B cell (primary cell): ENCODE data around the gene CD79A. TPM values are rescaled to one million over a fixed set of nuclear protein-coding genes. Genes with fewer than 3 reads are reported as not detected.

ENCODE experiments used
- ATAC-seq: fragments of 200-7000 bp; cut with Tn5 transposase; one replicate; pipeline ENCODE4 v1.10.0; 2021; ENCODE audit warnings: low read depth, mild to moderate bottlenecking, moderate number of reproducible peaks, moderate library complexity
- CTCF ChIA-PET: fragments of 350-600 bp; sonication (Branson Sonifier 250); formaldehyde crosslinking; loops from one replicate; lab custom pipeline; 2021; ENCODE audit warnings: antibody characterized with exemption, inconsistent platforms; lab: Charles Lee
- POLR2A ChIA-PET: fragments of 350-600 bp; sonication (Branson Sonifier 250); formaldehyde crosslinking; loops from one replicate; lab custom pipeline; 2021; ENCODE audit warnings: antibody characterized with exemption; lab: Charles Lee
- DNase-seq: peaks from one replicate; pipeline ENCODE4 v3.0.0; 2013
- H2AFZ ChIP-seq: 2 replicates; pipeline ENCODE4 v1.6.1; 2012; ENCODE audit warnings: mild to moderate bottlenecking, low read depth, low read length; ENCODE audit not compliant: insufficient read depth, poor library complexity, severe bottlenecking
- H3K27ac ChIP-seq, 2 donors: 1 replicate in 1 of 2; 2 replicates in 1 of 2; pipeline ENCODE4 v1.5.1; 2012 to 2013; ENCODE audit warnings: low read length in 2 of 2, mild to moderate bottlenecking in 2 of 2, moderate library complexity in 1 of 2
- H3K27me3 ChIP-seq, 4 experiments: fragments of 200-600 bp in 1 of 4; sonication (generic) in 1 of 4; replicated peaks in 1 of 4; 1 replicate in 2 of 4; 2 replicates in 2 of 4; pipeline versions ENCODE4 v1.6.1 to v1.7.0; 2013 to 2016; ENCODE audit warnings: low read length in 3 of 4, mild to moderate bottlenecking in 2 of 4, mixed read lengths in 1 of 4, moderate library complexity in 1 of 4; ENCODE audit not compliant: insufficient read depth in 4 of 4, control insufficient read depth in 3 of 4; ENCODE audit errors: control extremely low read depth in 1 of 4
- H3K36me3 ChIP-seq, 2 experiments: replicated peaks in 1 of 2; 1 replicate in 1 of 2; 2 replicates in 1 of 2; pipeline versions ENCODE4 v1.6.1 to v1.7.1; 2013; ENCODE audit warnings: low read length in 1 of 2; ENCODE audit not compliant: insufficient read depth in 2 of 2, control insufficient read depth in 1 of 2; ENCODE audit errors: control extremely low read depth in 1 of 2, extremely low read depth in 1 of 2
- H3K4me1 ChIP-seq, 2 donors: fragments of 200-600 bp in 1 of 2; sonication (generic) in 1 of 2; 1 replicate in 1 of 2; 2 replicates in 1 of 2; pipeline versions ENCODE4 v1.5.1 to v1.6.1; 2013 to 2017; ENCODE audit warnings: low read length in 2 of 2; ENCODE audit not compliant: control insufficient read depth in 2 of 2, insufficient read depth in 2 of 2
- H3K4me2 ChIP-seq: replicated peaks from 2 replicates; pipeline ENCODE3; 2012; ENCODE audit warnings: mild to moderate bottlenecking, low read depth, low read length; ENCODE audit not compliant: poor library complexity, severe bottlenecking
- H3K4me3 ChIP-seq, 5 experiments: fragments of 200-600 bp in 1 of 5; sonication (generic) in 1 of 5; 1 replicate in 3 of 5; 2 replicates in 2 of 5; pipeline versions ENCODE4 v1.5.1 to v1.7.0; 2011 to 2016; ENCODE audit warnings: low read length in 4 of 5, mild to moderate bottlenecking in 4 of 5, low read depth in 2 of 5, control low read depth in 1 of 5, moderate library complexity in 1 of 5; ENCODE audit not compliant: insufficient read depth in 1 of 5; ENCODE audit errors: control extremely low read depth in 1 of 5, extremely low read depth in 1 of 5
- H3K79me2 ChIP-seq: fragments of 200-600 bp; sonication (generic); one replicate; pipeline ENCODE4 v1.6.0; 2016; ENCODE audit warnings: low read length; ENCODE audit not compliant: control insufficient read depth, insufficient read depth
- H3K9ac ChIP-seq: fragments of 200-600 bp; sonication (generic); 2 replicates; pipeline ENCODE4 v1.6.1; 2017; ENCODE audit warnings: mild to moderate bottlenecking, low read length, moderate library complexity
- H3K9me3 ChIP-seq, 3 donors: one replicate each; pipeline versions ENCODE4 v1.6.1 to v1.7.1; 2013; ENCODE audit warnings: low read length in 2 of 3; ENCODE audit not compliant: control insufficient read depth in 2 of 3, insufficient read depth in 1 of 3; ENCODE audit errors: control extremely low read depth in 1 of 3
- H4K20me1 ChIP-seq: 2 replicates; pipeline ENCODE4 v1.6.0; 2012; ENCODE audit warnings: mild to moderate bottlenecking, low read length; ENCODE audit not compliant: insufficient read depth, control insufficient read depth, poor library complexity, severe bottlenecking
- H3K27ac Mint-ChIP-seq: one replicate; pipeline ENCODE4 v1.8.0; 2021; ENCODE audit warnings: mixed read lengths
- H3K27me3 Mint-ChIP-seq: one replicate; pipeline ENCODE4 v1.8.0; 2021; ENCODE audit warnings: mixed read lengths
- H3K4me1 Mint-ChIP-seq: one replicate; pipeline ENCODE4 v1.8.0; 2021; ENCODE audit warnings: mixed read lengths
- H3K4me3 Mint-ChIP-seq: one replicate; pipeline ENCODE4 v1.8.0; 2021; ENCODE audit warnings: mixed read lengths
- H3K9me3 Mint-ChIP-seq: one replicate; pipeline ENCODE4 v1.8.0; 2022; ENCODE audit warnings: mixed read lengths; ENCODE audit not compliant: insufficient read depth
- CTCF ChIP-seq: fragments of 200-600 bp; IDR thresholded peaks from one replicate; pipeline ENCODE4 v1.8.0; 2022; ENCODE audit warnings: antibody characterized with exemption, mild to moderate bottlenecking
- EZH2 ChIP-seq: IDR thresholded peaks from 2 replicates; pipeline ENCODE4 v1.6.1; 2012; ENCODE audit warnings: borderline replicate concordance, low read depth, mild to moderate bottlenecking, moderate library complexity, low read length; ENCODE audit not compliant: insufficient read depth, poor library complexity, severe bottlenecking
- WGBS: methylation state at CpG from one replicate; pipeline ENCODE4 v1.1.5; 2013; ENCODE audit warnings: missing lambda C conversion rate; ENCODE audit not compliant: insufficient coverage; 5-methylcytosine and 5-hydroxymethylcytosine counted together
- intact Hi-C: fragments of 100-400 bp; cut with micrococcal nuclease; formaldehyde crosslinking; loops from one replicate; pipeline ENCODE4 v1.10.0; 2022
- polyA plus RNA-seq: library from polyadenylated mRNA; depleted of rRNA; stranded (reverse); fragments of >200 nt; gene quantifications from 2 replicates; pipeline ENCODE4 v1.2.3, GENCODE V29; 2012
- total RNA-seq, 2 donors: library from RNA; stranded (reverse); fragments of 120-200 nt in 1 of 2; gene quantifications; 1 replicate in 1 of 2; 2 replicates in 1 of 2; pipeline versions ENCODE4 v1.2.3 to v1.2.4, GENCODE V29; 2013 to 2022

Gene CD79A
- total and polyA plus RNA-seq, 2 donors (not counting 1 experiment from before 2014, with no cell fraction given) = 1,280 to 1,471 TPM

DNA sequence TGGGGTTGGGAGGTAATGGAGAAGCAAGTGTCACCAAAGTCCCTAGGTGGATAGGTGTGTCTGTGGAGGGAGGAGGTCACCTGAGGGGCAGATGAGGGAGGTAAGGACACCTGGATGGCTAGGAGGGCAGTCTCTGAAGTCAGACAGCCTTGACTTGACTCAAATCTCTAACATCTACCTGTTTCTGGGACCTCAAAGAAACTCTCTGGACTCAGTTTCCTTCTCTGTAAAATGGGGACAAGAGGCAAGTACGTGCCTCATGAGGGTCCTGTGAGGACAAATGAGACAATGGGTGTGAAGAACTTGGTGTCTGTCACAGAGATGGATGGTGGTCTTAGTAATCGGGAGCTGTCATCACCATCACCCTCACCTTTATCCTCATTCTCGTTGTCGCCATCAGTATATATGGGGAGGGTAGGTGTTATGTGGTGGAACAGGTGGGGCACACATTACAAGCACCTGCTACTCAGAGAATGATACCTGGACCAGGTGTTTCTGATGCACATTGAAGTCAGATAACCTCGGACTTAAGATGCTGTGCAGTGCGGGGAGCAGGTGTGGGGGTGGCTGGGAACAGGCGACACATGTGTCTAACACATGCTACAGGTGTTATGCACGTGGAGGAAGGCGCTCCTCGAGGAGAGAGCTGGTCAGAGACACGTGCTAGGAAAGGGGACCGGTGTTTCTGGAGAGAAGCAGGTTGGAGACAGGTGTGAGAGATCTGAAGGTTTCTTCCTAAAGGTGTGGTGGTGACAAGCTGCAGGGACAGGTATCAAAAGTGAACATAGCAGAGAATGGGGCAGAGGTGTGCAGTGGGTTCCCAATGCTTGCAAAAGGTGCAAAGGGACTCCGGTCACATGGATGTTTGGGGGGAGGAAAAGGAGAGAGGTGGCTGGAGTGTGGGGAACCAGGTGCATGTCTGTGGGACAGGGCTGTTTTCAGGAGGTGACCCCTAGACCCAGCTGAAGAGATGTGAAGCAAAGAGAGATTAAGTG is 47.4 kb downstream of the CD79A start:
- H3K9ac ChIP-seq = no peak overlapping the region
- peaks cover 58 to 62% of the 10 kb centered on the region in 2 donors for H3K4me1 ChIP-seq
- intact Hi-C loops = no loop called here
- H3K4me3 ChIP-seq = no peak overlapping the region
- H3K36me3 ChIP-seq = no peaks in the 10 kb centered on the region
- no peak overlapping the region for H2AFZ ChIP-seq
- peaks cover 10% of the 10 kb centered on the region for H3K79me2 ChIP-seq
- H4K20me1 ChIP-seq = no peaks in the 10 kb centered on the region
- peaks cover 0 to 40% (median 17%) of the 10 kb centered on the region in 4 experiments for H3K27me3 ChIP-seq
- ChIA-PET POLR2A (interaction anchor here (1.0 kb wide), 1 partner anchor 20 kb away, joined by 3 read pairs; no protein-coding TSS in a partner anchor), CTCF (interaction anchor here (1.3 kb wide), 1 partner anchor 52 kb away, joined by 4 read pairs; no protein-coding TSS in a partner anchor)
- DNase-seq (peak; percentile 22), ATAC-seq (no peak)
- peaks cover 0 to 14% (median 0%) of the 10 kb centered on the region in 3 donors for H3K9me3 ChIP-seq
- peak overlapping the region; percentile 20 for H3K4me3 Mint-ChIP-seq
- no peak for TF ChIP-seq CTCF
- no peak for TF ChIP-seq EZH2
- H3K4me2 ChIP-seq = no peak overlapping the region
- peaks cover 30% of the 10 kb centered on the region for H3K4me1 Mint-ChIP-seq
- WGBS = 66% methylated on average over 9 of the region's 13 CpGs
- no peak overlapping the region for H3K27ac ChIP-seq
- no peak overlapping the region for H3K27ac Mint-ChIP-seq
- peaks cover 20% of the 10 kb centered on the region for H3K27me3 Mint-ChIP-seq
- H3K9me3 Mint-ChIP-seq = no peaks in the 10 kb centered on the region
